Activated CD4-positive, CD25-positive, alpha-beta regulatory T cell treated with anti-CD3 and anti-CD28 coated beads, Interleukin-2, amount 50 U/mL, for 24 hours (primary cell): ENCODE data around the gene PPARGC1A.

Source experiments
- ATAC-seq, 2 donors: fragments of 150-1000 bp; cut with Tn5 transposase; one replicate each; pipeline ENCODE4 v1.10.0; 2021; ENCODE audit warnings: mild to moderate bottlenecking in 1 of 2, moderate library complexity in 1 of 2

PPARGC1A gene

DNA sequence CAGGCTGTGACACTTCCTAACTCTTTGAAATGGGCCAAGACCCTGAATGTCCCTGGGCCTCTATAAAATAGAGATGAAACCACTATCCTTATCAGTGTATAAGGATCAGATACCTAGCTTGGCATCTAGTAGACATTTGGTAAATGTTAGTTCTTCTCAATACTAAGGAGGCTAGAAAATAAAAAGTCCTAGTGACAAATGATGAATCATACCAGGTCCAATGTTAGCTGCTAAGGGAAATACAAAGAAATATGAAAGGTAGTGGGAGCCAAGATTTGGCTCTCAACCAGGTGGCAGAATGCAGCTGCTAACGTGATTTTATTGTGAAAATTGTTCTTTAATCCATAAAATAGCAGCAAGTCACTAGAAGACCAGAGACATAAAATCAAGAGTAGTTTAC is 19.8 kb upstream of the PPARGC1A start:
- no peak for ATAC-seq

DNA sequence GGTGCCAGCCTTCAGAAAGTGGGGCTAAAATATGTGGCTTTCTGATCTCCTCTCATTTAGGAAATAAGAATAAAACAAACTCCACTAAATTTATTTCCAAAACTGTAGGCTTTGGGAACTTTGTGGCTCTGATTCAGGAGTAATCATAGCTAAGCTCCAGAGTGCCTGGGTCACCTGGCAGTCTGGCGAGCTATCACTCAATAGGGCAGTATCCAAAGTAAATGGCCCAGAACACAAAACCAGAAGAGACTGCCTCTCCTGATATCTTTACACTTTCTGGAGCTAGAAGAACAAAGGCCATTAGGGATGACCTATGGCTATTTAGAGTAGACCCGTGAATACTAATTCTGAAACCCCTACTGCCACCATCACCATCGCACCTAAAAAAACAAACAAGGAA is 17.0 kb upstream of the PPARGC1A start:
- no peak for ATAC-seq

DNA sequence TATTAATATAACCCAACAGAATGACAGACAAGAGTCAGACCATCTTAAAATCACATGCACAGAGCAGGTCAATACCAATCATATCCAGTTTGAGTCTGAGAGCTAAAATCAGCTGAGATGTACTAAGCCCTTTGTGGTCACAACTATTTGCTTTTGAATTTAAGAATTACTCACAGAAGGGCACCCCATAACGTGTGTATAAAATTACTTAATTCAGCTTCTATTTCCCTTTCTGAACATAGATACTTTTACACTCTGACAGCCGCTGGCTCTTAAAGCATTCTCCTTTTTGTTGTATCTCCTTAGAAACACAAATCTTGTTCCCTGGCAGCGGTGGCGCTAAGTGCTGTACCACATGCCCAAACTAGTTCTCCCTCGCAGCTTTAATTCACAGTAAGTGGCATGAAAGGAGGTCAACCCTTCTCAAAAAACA is 14.8 kb upstream of the PPARGC1A start:
- ATAC-seq = no peak

- ATAC-seq = no peak
Measured at GRCh38 chr4:23903859-23904438, 14.1 kb upstream of the PPARGC1A start.

GRCh38 chr4:23902222-23902804 is 12.5 kb upstream of the PPARGC1A start:
- no peak for ATAC-seq

GRCh38 chr4:23900636-23901035 is 10.8 kb upstream of the PPARGC1A start:
- no peak for ATAC-seq

GRCh38 chr4:23899565-23899964 is 9.7 kb upstream of the PPARGC1A start:
- ATAC-seq = no peak

- ATAC-seq = no peak
Measured at GRCh38 chr4:23897564-23898109, 7.8 kb upstream of the PPARGC1A start.

DNA sequence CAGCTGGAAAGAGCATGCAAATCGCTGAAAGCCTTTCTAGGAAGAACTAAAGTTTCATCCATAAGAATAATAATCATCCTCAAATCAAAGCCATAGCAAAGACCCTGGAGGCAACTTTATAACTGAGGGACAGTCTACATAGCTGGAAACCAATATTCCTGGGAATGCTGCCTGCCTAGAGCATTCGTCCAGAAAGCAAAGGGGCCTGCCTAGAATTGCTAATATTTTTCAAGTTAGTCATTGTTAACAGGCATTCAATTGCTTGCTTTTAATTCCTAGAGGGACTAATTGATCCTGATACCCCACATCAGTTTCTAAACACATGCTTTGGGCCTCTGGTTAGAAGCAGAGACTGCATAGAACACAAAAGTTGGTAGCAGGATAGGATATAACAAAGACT is 4.2 kb upstream of the PPARGC1A start:
- ATAC-seq = no peak

- no peak for ATAC-seq
Measured at GRCh38 chr4:23891064-23891421, 1.2 kb upstream of the PPARGC1A start.

DNA sequence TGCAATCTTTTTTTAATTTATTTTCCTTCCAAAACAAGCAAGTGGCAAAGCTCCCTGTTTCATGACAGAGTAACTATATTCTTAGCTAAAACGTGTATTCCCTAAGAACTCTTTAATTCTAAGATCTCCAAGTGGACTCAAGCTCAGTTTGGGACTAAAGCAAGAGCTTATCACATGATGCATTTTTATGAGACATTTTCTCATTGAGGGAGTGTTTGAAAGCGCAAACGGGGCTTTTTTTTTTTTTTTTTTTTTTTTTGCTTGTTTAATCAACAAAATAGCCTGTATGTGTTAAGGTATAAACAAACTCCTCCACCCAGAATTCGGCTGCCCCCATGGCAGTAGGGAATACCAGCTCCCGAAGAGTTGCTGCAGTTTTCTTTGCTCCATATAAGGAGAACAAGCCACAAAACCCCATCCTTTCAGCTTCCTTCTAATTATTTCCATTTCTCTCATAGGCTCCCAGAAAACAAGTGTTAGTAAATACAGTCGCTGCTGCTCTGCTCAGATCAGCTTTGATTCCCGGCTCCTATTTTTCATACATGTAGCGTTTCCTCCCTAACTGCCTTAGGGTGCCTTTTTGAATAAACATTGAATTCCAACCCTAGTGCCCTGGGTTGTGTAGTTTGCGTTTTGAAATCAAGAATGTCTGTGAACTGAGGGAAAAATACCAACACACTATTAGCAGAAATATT is 669 bp upstream of the PPARGC1A start:
- no peak for ATAC-seq

DNA sequence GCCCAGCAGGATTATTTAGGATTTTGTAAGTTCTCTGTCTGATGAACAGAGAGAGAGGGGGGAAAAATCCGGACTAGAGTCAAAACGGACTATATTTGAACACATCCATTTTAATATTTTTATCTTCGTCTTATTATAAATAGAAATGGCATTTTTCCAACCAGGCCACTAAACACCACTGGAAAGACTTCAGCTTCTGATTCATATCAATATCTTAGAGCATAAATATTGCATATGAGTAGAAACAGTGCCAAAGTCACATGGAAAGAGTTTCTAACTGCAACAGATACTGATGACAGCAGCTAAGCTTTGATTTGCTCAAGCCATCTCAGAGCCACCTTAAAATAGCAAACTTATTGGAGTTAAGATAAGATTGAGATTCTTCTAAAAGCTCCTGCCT is 456 bp downstream of the PPARGC1A start:
- ATAC-seq = no peak

DNA sequence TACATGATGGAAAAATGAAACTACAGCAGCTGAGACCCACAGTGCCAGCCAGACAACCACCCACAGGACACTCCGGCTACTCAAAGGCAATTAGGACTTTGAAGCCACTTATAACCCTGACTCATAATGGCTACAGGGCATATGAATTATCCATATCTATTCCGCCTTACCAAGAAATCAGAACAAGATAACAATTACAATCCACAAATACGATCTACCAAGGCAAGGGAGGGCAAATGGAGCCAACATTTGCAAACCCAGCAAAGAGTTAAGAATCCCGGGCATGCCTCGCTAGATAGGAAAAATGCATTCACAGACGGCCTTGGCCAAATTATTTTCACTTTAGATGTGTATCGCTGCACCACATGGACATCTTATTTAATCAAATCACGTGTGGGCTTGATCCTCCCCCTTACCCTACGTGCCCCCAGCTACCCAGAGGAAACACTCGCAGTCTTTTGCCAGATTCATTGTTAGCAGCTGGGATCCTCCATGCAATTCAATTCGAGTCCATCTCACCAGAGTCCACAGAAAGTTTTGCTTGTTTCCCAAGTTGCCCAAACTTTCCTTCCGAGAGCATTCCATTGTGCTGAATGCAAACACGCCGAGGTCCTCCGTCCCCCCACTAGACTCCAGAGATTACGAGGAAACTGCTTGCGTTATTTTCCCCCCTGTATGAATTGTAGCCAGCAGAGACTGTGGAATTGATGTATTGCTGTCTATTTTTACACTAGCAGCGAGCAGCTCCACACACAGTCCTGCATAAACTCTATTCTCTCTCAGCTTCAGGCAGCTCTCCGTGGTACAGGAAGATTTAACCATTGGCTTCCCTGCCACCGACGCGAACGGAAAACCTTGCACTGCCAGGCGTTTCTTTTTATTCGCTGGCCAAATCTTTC is 1.2 kb downstream of the PPARGC1A start:
- no peak for ATAC-seq

DNA sequence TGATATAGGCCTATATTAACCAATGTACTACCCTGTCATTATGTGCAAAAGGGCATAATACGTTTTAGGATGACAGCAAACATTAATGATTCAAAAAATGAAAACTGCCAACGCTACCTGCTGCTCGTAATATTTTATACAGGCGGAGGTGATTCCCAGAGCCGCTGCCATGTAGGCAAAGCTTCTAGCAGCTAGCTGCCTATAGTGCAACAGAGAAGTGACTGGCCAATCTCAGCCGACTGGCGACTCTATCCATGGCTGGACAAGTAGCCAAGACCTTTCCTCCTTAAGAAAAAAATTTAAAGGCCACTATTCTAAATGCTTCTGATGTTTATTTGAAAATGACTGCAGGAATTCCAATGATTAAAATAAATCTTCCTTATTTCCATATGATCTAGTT is 1.9 kb downstream of the PPARGC1A start:
- no peak for ATAC-seq

- no peak for ATAC-seq
Measured at GRCh38 chr4:23887173-23887572, 2.7 kb downstream of the PPARGC1A start.

GRCh38 chr4:23885943-23886590 is 3.8 kb downstream of the PPARGC1A start:
- ATAC-seq = no peak

- no peak for ATAC-seq
Measured at GRCh38 chr4:23884741-23885140, 5.1 kb downstream of the PPARGC1A start.

- ATAC-seq = no peak
Measured at GRCh38 chr4:23884261-23884660, 5.6 kb downstream of the PPARGC1A start.

DNA sequence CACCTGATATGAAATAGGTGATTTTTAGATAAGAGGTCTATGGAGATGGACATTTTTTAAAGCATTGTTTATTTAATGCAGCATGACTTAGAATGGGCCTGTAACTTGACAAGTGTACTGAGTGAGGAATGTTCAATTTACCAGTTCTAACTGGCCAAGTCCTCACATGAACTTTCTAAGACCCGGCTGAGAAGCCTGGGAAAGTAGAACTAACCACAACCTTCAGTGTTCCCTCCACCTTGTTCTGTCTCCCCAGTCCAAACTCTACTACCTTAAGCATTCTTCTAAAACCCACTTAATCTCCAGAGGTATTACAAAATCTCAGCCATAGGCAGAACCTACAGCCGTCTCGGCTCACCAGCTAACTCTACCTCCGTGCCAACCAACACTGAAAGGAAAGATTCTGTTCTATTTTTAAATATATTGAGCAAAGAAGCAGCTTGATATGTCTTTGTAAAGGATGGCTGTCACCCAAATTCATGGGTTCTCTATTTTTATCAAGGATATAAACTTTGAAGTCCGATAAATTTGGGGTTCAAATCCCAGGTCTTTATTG is 6.8 kb downstream of the PPARGC1A start:
- ATAC-seq = no peak

DNA sequence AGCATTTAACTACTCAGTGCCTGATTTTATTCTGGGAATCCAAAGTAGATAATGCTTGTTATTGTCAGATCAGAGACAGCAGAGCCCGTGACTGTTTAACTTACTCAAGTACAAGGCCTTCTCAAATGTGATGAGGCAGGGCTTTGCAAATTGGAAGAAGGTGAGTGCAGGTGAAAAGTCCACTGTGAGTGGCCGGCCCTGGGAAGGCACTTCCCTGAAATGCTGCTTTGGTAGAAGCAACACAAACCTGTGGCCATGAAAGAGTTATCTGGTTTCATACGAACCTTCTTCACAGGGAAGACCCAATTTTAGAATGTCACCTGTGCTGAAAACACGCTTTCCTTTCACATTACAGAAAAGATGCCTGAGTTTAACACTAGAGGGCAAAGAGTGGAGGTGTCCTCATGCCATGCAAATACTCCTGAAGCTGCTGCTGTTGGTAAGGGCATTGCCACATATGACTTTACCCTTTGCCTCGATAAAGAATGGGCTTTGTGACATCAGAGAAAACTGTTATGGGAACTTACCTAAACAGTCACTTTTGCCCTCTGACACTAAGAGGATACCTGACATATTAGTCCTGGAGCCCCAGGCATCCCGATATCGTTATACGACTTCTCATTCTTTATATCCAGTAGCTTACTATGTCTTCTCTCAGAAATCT is 8.0 kb downstream of the PPARGC1A start:
- ATAC-seq = no peak

GRCh38 chr4:23881052-23881501 is 8.8 kb downstream of the PPARGC1A start:
- ATAC-seq = no peak
